Stimulated activated CD4-positive, alpha-beta T cell treated with anti-CD3 and anti-CD28 coated beads, Interleukin-1b, Interleukin-23, amount 100 ng/mL, for 4 hours (primary cell): ENCODE measurements around the gene LAMC1.

Experiments
- DNase-seq, 2 donors: peaks; one replicate each; pipeline ENCODE4 v3.0.0-alpha.2; 2020; ENCODE audit warnings: low read depth in 2 of 2

The LAMC1 gene

DNA sequence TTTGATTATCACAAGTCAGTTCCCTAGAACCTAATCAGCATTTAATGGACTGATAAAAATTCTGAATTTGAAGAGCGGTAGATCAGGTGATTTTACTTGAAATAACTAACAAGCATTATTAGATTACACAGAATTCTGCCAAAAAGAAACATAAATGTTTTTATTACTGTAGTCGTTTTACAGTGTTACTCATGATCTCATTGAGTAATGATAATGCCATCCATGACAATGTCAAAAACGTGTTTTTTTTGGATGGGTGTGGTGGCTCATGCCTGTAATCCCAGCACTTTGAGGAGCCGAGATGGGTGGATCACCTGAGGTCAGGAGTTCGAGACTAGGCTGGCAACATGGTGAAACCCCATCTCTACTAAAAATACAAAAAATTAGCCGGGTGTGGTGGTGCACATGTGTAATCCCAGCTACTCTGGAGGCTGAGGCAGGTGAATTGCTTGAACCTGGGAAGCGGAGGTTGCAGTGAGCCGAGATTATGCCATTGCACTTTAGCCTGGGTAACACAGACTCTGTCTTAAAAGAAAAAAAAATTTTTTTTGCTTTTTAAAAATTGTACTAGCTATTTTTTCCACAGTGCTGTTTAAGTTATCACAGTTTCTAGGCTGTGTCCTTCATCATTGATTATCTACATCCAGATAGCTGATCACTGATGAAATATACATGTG is 56.6 kb downstream of the LAMC1 start:
- no peak for DNase-seq

DNA sequence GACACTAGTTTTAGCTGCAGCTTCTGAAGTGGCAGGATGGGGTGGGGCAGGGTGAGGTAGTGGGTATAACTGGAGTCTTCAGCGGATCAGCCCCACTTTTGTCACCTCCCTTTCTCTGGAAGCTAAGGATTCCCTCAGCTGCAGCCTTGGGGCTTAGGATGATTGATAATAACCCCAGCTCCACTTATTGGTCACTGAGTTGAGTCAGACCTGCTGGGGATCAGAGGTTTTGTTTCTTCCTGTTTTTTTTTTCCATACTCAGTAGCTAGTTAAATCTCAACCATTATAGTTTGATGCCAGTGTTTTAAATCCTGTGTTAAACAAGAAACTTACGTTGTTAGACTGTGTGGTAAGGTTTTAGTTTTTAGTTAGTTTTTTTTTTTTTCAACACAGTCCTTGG is 57.2 kb downstream of the LAMC1 start:
- no peak for DNase-seq

DNA sequence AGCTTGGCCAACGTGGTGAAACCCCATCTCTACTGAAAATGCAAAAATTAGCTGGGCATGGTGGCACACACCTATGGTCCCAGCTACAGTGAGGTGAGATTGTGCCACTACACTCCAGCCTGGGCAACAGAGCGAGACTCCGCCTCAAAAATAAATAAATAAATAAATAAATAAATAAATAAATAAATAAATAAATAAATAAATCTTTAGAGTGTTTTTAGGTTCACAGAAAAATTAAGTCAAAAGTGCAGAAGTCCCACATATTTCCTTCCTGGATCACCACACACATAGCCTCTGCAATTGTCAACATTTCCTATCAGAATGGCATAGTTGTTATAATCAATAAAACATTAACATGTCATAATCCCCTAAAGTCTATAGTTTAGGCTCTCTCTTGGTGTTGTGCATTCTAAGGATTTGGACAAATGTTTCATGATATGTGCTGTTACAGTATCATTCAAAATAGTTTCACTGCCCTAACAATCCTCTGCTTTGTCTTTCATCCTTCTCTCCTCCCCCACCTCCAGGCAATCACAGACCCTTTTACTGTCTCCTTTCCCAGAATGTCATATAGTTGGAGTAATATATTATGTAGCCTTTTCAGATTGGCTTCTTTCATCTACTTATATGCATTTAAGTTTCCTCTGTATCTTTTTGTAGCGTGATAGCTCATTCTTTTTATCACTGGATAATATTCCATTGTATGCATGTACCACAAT is 58.3 kb downstream of the LAMC1 start:
- no peak for DNase-seq

DNA sequence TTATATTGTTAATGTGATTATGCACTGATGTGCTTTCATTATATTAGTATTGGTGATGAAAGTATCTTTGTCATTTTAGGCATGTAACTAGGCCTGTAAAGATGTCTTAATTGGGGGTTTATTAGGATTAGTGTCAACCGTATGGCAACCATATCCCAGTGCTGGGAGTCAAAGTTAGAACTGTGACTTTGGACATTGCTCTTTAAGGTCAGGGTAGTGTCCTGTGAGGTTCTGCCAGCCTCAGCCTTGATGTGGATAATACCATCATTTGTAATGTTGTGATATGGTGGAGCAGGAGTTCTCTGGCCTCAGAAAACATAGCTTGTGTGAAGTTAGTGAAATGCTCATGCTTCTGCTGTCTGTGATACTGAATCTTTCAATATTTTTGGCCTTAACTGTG is 59.4 kb downstream of the LAMC1 start:
- DNase-seq: no peak

DNA sequence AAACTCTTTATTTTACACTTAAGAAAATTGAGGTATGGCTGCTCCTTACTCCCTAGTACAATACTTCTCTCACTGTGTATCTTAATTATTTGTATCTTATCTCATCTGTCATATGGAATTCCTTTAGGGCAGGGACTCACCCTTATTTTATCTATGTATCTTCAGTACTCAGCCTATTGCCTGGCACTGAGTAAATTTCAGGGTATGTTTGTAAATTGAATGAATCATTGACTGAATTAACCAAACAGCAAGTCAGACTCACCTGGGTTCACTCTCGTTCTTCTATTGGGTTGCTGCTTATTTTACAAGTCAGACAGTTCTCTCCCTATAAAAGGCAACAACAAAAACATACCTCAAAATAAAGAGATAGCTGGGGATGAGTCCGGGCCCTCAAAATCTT is 63.8 kb downstream of the LAMC1 start:
- no peak for DNase-seq

DNA sequence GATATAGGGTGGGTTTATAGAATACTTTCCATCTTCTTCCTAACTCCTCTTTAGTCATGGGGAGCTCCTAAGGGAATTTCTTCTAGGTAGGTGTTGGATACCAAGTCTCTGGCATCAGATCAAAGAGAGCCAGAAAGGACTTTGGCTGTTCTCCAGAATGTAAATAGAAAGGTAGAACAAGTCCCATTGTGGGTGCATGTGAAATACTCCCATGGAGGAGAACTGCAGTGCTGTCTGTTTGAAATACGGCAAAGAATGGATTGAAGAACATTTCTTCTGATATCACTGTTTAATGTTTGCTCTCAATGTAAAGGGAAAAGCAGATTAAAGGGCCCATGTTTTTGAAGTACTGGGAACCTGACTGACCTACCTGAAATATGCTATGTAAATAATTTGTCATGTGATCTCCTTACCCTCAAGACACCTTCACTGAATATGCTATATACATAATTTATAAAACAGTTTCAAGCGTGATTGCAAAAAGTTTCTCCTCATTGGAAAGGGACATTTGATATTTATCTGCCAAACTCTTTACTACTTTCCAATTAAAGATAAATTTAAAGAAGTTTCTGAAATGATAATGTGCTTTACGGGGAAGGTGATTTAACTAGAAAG is 65.9 kb downstream of the LAMC1 start:
- no peak for DNase-seq

DNA sequence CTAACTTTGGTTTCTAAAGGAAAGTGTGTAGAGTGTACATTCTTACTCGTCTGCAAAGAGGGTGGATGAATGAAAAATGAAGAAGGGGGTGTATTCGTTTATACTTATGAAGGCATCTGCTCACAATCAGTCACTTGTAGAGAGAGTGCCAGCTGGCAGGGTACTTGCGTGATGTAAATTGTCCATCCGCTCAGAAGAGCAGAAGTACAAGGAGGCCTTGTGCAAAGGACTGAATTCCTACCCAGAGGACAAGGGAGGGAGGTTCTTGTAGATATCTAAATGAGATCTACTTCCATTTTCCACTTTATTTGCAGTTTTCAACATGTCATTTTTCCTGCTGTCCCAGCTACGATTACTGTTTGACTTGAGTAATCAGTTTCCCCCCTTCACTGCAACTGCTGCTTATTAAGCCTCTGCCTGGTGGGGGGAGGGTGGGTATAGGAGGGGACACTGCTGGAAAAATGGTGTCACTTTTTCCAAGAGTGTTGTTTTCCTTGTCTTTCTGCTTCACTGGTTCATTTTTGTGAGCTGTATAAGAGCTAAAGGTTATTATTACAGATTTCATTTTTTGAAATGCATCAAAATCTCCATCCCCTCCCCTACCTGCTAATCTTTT is 67.3 kb downstream of the LAMC1 start:
- no peak for DNase-seq

DNA sequence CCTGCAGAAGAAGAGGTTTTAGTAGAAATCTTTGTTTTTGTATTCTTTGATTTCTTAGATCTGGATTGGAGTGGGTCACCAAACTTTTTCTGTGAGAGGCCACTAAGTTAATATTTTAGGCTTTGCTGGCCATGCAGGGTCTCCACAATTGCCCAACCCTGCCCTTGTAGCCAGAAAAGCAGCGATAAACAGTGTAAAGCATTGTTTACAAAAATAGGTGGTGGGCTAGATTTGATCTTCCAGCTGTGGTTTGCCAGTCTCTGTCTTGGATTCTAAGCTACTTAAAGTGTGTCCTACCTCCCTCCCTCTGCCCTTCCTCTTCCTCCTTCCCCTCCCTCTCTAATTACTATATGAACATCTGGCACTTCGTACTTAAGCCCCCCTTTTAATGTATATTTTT is 68.0 kb downstream of the LAMC1 start:
- DNase-seq: no peak

DNA sequence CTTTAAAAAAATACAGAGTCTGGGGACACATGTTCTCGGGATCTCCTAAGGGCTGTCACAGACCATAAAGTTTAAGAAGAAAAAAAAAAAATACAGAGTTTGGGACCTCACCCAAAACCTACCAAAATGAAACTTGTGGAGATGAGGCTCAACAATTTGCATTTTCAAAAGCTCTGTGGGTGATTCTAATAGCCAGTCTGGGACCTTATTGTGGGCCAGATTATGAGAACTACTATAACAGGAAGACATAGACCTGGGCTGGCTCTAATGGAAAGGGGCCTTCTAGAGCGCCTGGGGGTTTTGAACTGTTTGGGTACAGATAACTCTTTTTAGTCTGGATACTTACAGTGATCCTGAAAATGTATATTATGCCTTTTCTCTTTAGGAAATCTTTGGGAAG is 69.1 kb downstream of the LAMC1 start:
- no peak for DNase-seq

DNA sequence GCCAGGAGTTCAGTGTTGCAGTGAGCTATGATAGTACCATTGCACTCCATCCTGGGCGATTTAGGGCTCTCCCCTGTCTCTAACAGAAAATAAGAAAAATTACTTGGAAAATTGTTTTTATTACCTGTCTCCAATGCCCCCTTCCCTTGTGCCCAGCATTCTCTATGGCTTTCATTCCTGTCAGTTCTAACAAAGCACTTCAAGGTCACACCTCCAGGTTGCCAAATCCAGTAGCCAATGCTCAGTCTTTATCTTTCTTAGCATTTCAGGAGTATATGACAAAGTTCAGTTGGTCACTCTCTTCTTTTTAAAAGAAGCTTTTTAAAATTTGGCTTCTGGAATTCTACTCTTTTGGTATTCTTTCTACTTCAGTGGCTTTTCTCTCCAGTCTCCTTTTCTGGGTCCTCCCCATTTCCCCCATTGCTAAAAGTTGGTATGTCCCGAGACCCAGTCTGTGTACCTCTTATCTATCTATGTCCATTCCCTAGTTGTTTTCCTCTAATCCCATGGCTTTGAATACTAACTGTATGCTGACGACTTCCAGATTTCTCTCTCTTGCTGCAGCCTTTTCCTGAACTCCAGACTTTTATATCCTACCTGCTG is 69.9 kb downstream of the LAMC1 start:
- DNase-seq: no peak

DNA sequence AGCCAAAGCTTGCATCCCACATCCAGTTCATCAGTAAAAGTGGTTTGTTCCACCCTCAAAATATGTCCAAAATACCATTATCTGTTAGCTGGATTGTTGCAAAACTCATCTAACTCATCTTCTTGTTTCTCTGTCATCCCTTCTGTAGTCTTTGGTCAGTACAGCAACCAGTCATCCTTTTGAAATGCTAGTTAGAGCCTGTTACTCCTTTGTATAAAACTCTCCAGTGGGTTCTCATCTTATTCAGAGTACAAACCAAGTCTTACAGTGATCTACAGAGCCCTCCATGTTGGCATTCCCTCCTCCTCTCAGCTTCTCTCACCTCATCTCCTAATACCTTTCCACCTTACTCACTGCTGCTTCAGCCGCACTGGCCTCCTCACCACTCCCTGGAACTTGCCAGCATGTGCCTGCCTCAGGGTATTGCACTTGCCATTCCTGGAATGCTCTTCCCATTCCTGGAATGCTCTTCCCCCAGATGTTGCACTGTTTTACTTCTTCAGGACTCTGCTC is 70.6 kb downstream of the LAMC1 start:
- no peak for DNase-seq

DNA sequence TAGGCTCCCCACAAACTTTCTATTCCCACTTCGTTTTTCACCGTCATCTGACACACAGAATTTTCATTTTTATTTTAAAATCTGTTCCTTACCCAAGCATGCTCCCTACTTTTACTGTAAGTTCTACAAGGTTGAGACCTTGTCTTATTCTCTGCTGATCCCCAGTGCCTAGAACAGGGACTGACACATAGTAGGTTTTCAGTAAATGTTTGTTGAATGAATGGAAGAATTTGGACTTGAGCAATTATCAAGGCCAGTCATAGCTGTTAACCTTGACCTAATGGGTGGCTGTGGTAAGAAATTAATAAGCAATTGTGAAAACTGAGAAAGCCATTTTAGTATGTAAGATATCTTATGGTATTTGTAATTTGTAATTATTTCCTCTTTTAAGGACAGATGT is 71.1 kb downstream of the LAMC1 start:
- no peak for DNase-seq

DNA sequence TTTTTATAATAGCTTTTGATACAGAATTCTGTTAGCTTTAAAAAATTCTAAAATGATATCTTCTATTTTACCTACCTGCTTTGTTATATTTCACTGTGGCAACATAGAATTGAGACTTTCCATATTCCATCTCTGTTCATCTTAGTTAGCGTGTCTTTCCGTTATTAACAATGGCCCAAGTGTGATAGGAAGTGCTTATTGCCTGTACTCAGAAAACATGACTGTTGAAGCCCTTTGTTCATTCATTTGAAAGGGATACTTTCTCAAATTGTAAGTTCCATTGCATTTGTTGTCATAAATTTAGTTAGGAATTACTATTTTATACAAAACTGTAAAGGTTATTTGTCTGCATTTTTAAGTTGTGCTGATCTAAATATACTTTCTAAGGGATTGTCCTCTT is 73.1 kb downstream of the LAMC1 start:
- DNase-seq: no peak

DNA sequence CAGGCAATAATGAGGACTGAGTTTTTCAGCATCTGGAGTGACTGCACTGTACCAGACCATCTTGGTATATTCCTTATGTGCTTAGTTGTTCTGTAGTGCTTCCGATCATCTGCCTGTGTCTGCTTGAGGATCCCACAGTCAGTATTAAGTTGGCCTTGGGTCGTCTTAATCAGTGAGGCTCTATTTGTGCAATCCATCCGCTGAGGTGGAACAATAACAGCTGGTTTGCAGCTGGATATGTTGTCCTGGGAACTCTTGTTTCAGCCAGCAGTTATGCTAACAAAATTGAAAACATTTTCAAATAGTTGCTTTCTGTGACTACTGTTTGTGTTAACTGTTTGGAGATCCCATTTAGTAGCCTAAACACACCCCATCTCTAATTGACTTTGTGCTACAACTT is 73.7 kb downstream of the LAMC1 start:
- DNase-seq: no peak

DNA sequence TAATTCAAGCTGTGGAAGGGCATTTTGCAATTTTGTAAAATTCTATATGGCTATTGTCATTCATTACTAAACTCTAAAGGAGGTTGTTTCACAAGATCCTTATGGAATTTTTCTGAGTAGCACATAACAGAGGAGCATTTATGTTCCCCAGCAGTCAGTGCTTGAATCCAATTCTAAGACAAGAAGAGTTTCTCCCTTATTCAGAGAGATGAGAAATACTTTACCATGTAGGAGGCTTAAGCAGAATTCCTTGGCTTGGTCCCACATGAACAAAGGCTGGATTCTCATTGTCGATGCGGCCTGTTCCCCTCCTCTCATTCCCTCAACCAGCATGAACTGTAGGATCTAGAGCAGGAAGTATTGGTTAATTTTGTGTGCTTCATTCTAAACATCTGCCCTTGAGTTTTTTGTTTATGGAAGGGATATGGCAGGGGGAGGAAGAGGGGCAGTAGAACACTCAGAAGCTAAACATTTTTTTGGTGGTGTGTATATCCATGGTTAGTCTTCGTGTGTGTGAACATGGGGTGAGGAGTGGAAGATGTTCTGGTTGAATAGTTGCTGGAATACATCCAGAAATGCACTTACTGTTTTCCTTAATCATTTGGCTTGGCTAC is 74.3 kb downstream of the LAMC1 start:
- no peak for DNase-seq

DNA sequence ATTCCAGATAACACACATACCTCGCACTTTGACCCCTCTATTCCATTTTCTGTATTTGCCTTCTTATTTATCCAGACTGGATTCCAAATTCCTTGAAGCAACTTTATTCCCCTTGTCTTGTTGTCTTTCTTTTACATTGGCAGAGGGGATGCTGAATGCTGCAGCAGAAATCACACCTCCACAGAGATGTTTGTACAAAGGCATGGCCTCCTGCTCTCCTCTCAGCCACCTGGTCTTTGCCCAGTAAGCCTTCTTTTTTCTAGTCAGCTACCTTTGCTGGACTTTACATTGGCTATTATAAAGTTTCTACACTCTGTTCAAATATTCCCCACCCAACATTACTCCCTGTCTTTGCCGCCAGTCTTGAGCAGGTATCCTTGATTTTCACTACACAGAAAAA is 75.1 kb downstream of the LAMC1 start:
- DNase-seq: no peak

DNA sequence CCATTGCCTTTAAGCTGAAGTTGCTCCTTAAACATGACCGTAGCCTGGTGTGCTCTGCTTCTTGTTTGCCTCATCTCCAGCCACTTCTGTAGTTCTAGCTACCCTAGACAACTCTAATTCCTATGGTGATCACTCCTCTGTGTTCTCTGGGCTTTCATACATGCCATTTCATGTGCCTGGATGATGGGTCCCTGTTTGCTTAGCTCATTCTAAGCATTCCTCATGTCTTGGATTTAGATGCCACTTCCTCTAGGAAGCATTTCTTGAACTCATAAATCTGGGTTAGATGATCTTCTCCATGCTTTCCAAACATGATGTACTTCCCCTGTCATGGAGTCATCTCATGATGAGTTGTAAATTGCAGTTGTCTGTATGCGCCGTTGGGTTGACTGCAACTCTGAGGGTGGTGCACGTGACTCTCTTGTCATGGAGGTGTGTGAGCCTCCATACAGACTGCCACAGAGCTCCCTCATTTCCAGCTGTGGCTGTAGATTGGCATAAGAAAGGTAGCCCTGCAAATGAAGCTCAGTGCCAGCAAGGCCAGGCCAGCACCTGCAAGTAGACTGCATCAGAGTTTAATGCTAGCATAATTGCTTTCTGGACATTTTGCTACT is 77.2 kb downstream of the LAMC1 start:
- DNase-seq: no peak

DNA sequence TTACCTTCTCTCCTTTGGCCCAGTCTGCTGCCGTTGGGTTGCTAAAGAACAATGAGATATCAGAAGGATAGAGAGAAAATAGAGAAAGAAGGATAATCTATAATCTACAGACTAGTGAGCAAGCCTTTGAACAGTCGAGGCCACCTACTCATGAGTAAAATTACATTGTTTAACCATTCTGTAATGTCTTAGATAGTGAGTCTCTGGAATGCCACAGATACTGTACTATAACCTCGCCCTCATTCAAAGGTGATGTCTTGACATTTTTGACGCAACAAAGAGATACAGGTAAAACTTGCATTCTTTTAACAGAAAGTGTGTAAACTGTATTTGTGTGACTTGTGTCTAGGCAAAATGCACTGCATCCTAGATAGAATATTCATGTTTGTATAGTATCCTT is 77.9 kb downstream of the LAMC1 start:
- DNase-seq: no peak

DNA sequence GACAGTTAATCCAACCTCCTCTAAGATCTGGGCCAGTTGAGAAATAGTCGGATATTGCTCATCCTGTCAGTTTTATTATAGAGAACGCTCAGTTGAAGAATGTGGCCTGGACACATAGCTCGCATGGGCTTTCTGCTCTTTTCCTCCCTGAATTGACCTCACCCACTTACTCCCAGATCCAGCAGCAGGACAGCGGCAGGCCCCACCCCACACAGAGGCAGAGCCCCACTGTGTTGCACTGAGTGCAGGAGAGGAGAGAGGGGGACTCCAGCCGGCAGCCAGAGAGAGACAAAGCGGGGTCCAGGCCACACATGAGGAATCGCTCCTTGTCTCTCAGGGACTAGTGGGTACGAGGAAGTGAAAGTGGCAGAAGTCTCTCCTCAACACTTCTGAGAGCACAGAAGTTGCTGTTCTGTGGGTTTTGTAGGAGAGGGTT is 78.6 kb downstream of the LAMC1 start:
- no peak for DNase-seq

DNA sequence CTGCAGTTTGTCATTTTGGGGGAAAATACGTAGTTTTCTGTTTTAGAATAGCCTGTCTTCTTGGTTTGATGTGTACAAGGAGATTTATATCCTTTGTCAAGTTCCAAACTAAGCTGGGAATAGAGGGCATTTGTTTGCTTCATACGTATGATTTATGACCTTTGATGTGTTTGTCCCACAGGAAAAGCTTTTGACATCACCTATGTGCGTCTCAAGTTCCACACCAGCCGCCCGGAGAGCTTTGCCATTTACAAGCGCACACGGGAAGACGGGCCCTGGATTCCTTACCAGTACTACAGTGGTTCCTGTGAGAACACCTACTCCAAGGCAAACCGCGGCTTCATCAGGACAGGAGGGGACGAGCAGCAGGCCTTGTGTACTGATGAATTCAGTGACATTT is 79.9 kb downstream of the LAMC1 start:
- DNase-seq: no peak

DNA sequence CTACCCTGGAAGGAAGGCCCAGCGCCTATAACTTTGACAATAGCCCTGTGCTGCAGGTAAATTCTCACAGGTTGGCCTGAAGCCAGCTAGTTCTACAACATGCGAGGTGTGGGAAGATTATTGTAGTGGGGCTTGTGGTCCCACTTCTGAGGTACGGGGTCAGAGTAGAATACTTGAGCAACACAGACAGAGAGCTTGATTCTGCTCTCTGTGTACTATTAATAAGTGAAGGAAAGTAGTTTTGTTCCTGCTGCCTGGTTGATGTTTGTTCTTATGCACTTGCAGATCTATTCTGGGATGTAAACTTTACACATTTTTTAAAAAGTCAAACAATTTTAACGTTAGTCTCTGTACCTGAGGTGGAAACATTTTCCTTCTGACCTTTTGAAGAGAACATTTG is 80.4 kb downstream of the LAMC1 start:
- no peak for DNase-seq
